Mammary epithelial cell (primary cell): ENCODE measurements around the gene MAP3K7.

Experiments used
- CTCF ChIP-seq, 2 donors: IDR thresholded peaks in 1 of 2; conservative IDR thresholded peaks in 1 of 2; 2 replicates each; pipeline ENCODE4 v1.5.1; 2011 to 2012; ENCODE audit warnings: inconsistent platforms in 2 of 2, low read length in 2 of 2, mild to moderate bottlenecking in 2 of 2, control low read depth in 1 of 2, low read depth in 1 of 2; ENCODE audit not compliant: insufficient read depth in 1 of 2; ENCODE audit errors: extremely low read depth in 1 of 2
- EZH2 ChIP-seq: IDR thresholded peaks from 2 replicates; pipeline ENCODE4 v1.6.1; 2012; ENCODE audit warnings: low read length, inconsistent platforms, borderline replicate concordance

GRCh38 chr6:90502866-90503407, 83.9 kb downstream of the MAP3K7 start:
- TF ChIP-seq CTCF (conservative IDR thresholded peaks at IDR 0.05 in 1 of 2, IDR thresholded peaks at IDR 0.05 in 1 of 2; ENCODE audit: extremely low read depth in 1 of 2, insufficient read depth in 1 of 2, low read depth in 1 of 2, low read length in 2 of 2): no peak
- TF ChIP-seq EZH2: no peak
